ENCODE results near the gene DAB2IP. TPM values are rescaled to one million over a fixed set of nuclear protein-coding genes. Genes with fewer than 3 reads are reported as not detected.

Gene DAB2IP
- total and polyA plus RNA-seq, 2 experiments from 2014 or later, result 8.9 to 42.8 TPM

DNA sequence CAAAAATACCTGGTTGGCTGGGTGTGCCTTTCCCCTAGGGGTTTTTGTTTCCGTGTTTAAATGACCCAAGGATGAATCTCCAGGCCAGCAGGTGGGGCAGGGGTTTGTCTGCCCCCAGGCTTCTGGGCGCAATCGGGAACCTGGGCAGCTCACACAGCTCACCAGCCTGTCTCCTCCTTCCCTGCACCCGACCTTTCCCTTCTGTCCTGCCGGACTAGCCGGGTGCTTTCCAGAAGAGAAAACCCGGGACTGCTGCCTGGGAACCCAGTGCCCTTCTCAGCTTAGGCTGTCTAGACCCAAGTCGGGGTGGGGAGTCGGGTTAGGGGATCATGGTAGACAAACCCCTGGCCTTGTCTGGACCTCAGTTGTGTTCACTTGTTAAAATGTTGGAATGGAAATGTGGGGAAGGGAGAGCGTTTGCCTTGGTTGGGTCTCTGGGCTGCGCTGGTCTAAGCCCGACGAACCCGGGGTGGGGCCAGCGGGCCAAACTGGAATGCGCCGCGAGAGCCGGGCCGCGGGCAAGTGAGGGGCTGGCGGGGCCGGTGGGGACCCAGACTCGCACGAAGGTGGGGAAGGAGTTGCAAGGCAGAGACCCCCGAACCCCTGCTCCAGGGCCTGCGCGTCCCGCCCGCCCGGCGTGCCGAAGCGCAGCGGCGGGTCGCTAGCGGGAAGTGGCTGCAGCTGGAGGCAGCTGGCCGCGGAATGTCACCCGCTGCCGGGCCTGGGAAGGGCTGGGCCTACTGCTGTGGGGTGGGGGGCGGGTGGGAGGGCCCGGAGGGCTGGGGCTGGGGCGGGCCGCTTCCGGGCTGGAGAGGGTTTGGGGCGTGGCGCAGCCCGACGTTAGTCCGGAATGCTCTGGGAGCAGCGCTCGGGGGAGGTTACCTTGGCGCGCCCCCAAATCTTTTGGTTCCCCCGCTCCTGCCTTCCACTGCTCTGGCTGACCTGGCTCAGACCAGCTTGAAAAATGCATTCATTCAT, 84.6 kb downstream of the DAB2IP start (continued):
- TF ChIP-seq, protein P1, sequence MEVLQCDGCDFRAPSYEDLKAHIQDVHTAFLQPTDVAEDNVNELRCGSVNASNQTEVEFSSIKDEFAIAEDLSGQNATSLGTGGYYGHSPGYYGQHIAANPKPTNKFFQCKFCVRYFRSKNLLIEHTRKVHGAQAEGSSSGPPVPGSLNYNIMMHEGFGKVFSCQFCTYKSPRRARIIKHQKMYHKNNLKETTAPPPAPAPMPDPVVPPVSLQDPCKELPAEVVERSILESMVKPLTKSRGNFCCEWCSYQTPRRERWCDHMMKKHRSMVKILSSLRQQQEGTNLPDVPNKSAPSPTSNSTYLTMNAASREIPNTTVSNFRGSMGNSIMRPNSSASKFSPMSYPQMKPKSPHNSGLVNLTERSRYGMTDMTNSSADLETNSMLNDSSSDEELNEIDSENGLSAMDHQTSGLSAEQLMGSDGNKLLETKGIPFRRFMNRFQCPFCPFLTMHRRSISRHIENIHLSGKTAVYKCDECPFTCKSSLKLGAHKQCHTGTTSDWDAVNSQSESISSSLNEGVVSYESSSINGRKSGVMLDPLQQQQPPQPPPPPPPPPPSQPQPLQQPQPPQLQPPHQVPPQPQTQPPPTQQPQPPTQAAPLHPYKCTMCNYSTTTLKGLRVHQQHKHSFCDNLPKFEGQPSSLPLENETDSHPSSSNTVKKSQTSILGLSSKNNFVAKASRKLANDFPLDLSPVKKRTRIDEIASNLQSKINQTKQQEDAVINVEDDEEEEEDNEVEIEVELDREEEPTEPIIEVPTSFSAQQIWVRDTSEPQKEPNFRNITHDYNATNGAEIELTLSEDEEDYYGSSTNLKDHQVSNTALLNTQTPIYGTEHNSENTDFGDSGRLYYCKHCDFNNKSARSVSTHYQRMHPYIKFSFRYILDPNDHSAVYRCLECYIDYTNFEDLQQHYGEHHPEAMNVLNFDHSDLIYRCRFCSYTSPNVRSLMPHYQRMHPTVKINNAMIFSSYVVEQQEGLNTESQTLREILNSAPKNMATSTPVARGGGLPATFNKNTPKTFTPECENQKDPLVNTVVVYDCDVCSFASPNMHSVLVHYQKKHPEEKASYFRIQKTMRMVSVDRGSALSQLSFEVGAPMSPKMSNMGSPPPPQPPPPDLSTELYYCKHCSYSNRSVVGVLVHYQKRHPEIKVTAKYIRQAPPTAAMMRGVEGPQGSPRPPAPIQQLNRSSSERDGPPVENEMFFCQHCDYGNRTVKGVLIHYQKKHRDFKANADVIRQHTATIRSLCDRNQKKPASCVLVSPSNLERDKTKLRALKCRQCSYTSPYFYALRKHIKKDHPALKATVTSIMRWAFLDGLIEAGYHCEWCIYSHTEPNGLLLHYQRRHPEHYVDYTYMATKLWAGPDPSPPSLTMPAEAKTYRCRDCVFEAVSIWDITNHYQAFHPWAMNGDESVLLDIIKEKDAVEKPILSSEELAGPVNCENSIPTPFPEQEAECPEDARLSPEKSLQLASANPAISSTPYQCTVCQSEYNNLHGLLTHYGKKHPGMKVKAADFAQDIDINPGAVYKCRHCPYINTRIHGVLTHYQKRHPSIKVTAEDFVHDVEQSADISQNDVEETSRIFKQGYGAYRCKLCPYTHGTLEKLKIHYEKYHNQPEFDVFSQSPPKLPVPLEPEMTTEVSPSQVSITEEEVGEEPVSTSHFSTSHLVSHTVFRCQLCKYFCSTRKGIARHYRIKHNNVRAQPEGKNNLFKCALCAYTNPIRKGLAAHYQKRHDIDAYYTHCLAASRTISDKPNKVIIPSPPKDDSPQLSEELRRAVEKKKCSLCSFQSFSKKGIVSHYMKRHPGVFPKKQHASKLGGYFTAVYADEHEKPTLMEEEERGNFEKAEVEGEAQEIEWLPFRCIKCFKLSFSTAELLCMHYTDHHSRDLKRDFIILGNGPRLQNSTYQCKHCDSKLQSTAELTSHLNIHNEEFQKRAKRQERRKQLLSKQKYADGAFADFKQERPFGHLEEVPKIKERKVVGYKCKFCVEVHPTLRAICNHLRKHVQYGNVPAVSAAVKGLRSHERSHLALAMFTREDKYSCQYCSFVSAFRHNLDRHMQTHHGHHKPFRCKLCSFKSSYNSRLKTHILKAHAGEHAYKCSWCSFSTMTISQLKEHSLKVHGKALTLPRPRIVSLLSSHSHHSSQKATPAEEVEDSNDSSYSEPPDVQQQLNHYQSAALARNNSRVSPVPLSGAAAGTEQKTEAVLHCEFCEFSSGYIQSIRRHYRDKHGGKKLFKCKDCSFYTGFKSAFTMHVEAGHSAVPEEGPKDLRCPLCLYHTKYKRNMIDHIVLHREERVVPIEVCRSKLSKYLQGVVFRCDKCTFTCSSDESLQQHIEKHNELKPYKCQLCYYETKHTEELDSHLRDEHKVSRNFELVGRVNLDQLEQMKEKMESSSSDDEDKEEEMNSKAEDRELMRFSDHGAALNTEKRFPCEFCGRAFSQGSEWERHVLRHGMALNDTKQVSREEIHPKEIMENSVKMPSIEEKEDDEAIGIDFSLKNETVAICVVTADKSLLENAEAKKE (CRISPR knock-in tag; IDR thresholded peaks at IDR 0.05), result no peak
- TF ChIP-seq STAT1 (IDR thresholded peaks at IDR 0.05; ENCODE audit: unreplicated experiment) (no peak), EZH2 (IDR thresholded peaks at IDR 0.05; ENCODE audit: low read depth, unreplicated experiment) (no peak), POLR2AphosphoS5 (IDR thresholded peaks at IDR 0.05; ENCODE audit: low read depth) (no peak; the same call in 1 of the 2 replicates)
- TF ChIP-seq, protein P2, sequence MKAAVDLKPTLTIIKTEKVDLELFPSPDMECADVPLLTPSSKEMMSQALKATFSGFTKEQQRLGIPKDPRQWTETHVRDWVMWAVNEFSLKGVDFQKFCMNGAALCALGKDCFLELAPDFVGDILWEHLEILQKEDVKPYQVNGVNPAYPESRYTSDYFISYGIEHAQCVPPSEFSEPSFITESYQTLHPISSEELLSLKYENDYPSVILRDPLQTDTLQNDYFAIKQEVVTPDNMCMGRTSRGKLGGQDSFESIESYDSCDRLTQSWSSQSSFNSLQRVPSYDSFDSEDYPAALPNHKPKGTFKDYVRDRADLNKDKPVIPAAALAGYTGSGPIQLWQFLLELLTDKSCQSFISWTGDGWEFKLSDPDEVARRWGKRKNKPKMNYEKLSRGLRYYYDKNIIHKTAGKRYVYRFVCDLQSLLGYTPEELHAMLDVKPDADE (IDR thresholded peaks at IDR 0.05), result no peak

DNA sequence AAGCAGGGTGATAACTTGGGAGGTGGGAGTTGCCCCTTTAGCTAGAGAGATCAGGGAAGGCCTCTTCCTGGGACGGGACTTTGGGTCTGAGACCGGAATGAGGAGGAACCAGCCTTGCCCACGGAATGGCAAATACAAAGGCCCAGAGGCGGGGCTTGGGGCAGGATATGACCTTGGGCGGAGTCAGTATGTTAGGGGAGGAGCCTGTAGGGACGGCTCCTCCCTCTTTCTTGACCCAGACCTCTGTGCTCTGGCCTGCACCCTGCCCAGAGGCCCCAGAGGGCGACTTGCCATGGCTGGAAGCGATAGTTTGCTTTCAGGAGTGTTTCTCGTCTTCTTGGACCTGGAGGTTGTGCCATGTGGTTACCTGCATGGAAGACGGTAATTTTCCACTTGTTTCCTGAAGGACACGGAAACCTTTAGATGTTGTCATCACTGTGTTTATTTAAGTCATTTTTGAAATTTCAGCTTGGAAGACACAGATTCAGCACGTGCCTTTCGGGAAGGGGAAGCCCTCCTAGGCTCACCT, 85.6 kb downstream of the DAB2IP start:
- Histone ChIP-seq H3K4me1 (ENCODE audit: insufficient read depth) (peaks cover 47% of the 10 kb centered on the region), H3F3A (replicated peaks; ENCODE audit: low read depth) (peaks cover 11% of the 10 kb centered on the region), H4K20me1 (replicated peaks; ENCODE audit: insufficient read depth) (peaks cover 21% of the 10 kb centered on the region), H2AFZ (peak overlapping the region; percentile 89; the same call in 1 of the 2 replicates), H3K36me3 (ENCODE audit: insufficient read depth) (no peaks in the 10 kb centered on the region), H3K79me2 (replicated peaks; ENCODE audit: insufficient read depth) (peaks cover 43% of the 10 kb centered on the region), H3K27me3 (ENCODE audit: insufficient read depth) (0 out of 2 replicates have a peak, but pooled peaks cover 8% of the 10 kb centered on the region), H3K9me2 (ENCODE audit: insufficient read depth) (no peaks in the 10 kb centered on the region), H3K4me2 (peak overlapping the region; percentile 99), H3K27ac (ENCODE audit: low read depth) (peak overlapping the region; percentile 93; the same call in 1 of the 2 replicates), H3K4me3 (peak overlapping the region; percentile 79)
- H3K36me3 Mint-ChIP-seq (ENCODE audit: low read depth), result no peaks in the 10 kb centered on the region
- peaks cover 24% of the 10 kb centered on the region for H3K27me3 Mint-ChIP-seq (ENCODE audit: insufficient read depth, low read depth, poor library complexity)
- TF ChIP-seq ZNF331 (CRISPR knock-in tag; IDR thresholded peaks at IDR 0.05; ENCODE audit: low read depth), result no peak
- TF ChIP-seq, protein P2 (IDR thresholded peaks at IDR 0.05), result no peak
- TF ChIP-seq NANOG (IDR thresholded peaks at IDR 0.05; ENCODE audit: borderline replicate concordance), result no peak
- TF ChIP-seq POLR2AphosphoS5 (IDR thresholded peaks at IDR 0.05; ENCODE audit: low read depth), result peak; percentile 32
- peak overlapping the region; percentile 62 for H3K27ac Mint-ChIP-seq
- peak; percentile 88 for DNase-seq (ENCODE audit: low spot score)
- peaks cover 78% of the 10 kb centered on the region for H3K4me1 Mint-ChIP-seq
- ATAC-seq, result peak; percentile 69
- H3K4me3 Mint-ChIP-seq, result peak overlapping the region; percentile 78
- H3K9me3 Mint-ChIP-seq, result no peaks in the 10 kb centered on the region

All from GM23338 (cell line).